GM19043 (cell line): Measurements from ENCODE around the gene NBEAL1.
"Not testable (repeated sequence)": the region's sequence is repeated elsewhere in the genome, so short reads cannot be mapped to it uniquely, and the experiment has no call there.

Experiments used
- ATAC-seq: cut with Tn5 transposase; IDR thresholded peaks from one replicate; pipeline ENCODE4 v1.9.1; 2021; ENCODE audit warnings: low read depth; ENCODE audit not compliant: unreplicated experiment

NBEAL1 gene

DNA sequence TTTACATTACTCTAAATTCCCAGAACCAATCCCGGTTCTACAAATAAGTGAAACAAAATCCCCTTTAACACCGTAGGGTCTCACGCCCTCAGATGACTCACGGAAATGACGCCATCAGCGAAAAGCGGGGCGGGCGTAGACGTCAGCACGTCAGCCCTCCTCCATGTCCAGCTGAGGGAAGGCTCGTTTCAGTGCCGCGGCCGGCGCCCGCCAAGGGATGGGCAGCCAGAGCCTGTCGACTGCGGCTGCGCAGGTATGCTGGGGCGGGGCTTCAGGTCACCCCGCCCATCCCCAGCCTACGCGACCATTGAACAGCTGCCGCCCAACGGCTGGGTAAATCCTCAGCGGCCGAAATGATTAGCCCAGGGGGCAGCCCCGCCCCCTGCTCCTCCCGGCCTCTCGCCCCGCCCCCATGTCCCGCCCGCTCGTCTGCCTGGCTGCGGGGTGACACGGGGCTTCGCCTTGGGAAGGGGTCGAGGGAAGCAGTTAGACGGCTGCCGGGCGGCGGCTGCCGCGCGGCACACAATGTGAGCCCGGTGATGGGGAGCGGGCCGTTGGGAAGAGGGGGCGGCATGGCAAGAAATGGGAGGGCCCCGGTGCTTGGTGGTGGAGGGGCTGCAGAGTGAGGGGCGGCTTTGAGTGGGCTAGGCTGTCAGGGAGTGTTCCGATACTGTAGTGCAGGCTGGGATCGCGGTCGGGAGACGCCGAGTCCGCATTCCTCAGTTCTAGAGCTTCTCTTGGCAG, at the start of gene NBEAL1:
Gene NBEAL1 (plus strand): TSS at position 420 of the 744 bp plus-strand sequence. CDS start 1,510 bp downstream, outside the sequence.
- ATAC-seq = peak; percentile 95

DNA sequence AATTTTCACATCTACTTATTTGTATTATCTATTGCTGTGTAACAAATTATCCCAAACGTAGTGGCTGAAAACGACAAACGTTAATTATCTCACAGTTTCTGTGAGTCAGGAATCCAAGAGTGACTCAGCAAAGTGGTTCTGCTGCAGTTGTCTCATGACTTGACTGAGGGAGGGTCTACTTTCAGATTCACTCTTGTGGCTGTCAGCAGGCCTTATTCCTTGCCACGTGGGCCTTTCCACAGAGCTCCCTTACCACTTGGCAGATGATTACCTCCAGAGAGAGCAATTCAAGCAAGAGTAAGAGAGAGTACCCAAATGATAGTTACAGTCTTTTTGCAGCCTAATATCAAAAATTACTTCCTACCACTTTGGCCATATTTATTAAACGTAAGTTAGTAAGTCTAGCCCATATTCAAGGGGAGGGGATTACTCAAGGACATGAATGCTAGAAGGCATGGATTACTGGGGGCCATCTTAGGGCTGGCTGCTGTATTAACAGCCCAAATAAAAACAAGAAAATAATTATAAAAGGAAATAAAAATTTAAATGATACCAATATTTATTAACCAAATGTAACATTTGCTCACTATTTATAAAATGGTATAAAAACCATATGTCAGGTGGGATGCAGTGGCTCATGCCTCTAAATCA, 48.7 kb upstream of the NBEAL1 start:
- ATAC-seq = peak; percentile 89

DNA sequence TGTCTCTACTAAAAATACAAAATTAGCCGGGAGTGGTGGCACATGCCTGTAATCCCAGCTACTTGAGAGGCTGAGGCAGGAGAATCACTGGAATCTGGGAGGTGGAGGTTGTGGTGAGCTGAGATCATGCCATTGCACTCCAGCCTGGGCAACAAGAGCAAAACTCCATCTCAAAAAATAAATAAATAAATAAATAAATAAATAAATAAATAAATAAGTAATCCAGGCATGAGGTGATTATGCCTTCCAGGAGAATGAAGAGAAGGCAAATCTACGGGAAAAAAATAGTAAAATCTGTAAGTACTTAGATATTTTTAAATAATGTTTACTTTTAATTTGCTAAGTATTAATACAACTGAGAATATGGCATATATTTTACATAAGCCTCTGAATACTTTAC, 45.3 kb upstream of the NBEAL1 start:
- not testable (repeated sequence) for ATAC-seq

DNA sequence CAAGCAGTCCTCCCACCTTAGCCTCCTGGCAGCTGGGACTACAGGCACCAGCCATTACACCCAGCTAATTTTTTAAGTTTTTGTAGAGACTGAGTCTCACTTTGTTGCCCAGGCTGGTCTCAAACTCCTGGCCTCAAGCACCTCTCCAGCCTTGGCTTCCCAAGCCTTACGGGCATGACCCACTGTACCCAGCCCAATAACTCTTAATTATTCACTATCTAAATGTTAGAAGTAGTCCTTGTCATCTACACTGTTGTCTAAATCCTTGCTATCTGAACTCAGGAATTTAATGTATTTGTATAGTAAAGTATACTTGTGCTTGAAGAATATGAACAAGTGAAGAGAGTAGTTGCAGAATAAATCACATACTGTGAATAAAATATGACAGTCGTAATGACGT, 37.9 kb upstream of the NBEAL1 start:
- no peak for ATAC-seq

DNA sequence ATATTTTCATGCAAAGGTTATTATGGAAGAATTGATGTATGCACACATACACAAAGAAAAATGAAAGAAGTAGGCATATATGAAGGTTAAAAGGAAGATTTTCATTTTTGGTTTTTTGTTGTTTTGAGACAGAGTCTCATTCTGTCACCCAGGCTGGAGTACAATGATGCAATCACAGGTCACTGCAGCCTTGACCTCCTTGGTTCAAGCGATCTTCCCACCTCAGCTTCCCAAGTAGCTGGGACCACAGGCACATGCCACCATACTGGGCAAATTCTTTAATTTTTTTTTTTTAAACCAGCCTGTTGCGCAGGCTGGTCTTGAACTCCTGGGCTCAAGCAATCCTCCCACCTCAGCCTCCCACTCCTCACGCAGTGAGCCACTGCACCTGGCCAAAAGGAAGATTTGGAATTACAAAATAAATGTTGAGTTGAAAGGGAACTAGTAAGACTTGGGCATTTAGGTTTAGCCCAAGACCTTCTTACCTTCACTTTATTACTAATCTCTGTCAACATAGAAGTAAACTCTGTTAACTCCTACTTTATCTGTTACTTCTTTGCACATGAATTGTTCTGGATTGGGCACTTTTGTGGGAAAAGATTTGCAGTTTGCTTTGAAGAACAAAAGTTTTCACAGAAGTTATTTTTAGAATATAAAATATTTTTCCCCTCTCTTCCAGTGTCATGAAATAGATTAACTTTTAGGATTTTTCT, 31.7 kb upstream of the NBEAL1 start:
- no peak for ATAC-seq

DNA sequence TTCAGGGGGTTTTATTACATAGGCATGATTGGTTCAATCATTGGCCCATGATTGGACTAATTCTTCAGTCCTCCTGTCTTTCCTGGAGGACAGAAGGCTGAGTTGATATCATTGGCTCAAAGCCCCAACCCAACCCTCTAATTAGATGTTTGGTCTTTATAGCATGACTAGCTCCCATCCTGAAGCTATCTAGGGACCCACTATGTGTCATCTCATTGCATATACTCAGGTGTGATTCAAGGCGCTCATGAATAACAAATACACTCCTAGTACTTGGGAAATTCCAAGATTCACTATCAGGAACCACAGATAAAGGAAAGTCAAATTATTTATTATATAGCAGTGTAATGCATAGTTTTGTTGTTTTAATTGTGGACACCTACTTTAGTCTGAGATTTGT, 24.9 kb upstream of the NBEAL1 start:
- no peak for ATAC-seq

DNA sequence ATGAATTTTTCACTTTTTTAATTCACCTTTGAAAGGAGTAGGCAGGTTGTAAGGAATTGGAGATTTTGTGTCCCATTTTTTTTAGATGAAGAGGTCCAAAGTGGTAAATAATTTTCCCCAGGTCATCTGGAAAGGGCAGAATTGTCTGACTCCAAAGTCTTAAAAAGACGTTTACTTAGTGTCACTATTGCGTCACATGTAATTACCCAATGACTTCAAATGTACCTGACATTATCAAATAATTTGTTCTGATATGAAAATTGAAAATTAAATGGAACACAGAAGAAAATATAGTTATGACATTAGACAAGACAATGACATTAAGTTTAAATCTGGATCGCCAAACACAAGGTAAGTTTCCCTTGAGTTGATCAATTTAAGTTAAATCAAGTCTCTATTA, 24.2 kb upstream of the NBEAL1 start:
- ATAC-seq = no peak

DNA sequence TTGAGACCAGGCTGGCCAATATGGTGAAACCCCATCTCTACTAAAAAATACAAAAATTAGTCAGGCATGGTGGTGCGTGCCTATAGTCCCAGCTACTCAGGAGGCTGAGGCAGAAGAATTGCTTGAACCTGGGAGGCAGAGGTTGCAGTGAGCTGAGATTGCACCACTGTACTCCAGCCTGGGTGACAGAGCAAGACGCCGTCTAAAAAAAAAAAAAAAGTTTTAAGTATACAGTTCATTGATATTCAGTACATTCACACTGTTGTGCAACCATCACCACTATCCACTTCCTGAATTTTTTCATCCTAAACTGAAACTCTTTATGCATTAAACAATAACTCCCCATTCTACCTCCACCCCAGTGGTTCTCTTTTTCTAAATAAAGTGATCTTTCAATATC, 17.6 kb upstream of the NBEAL1 start:
- ATAC-seq = not testable (repeated sequence)

DNA sequence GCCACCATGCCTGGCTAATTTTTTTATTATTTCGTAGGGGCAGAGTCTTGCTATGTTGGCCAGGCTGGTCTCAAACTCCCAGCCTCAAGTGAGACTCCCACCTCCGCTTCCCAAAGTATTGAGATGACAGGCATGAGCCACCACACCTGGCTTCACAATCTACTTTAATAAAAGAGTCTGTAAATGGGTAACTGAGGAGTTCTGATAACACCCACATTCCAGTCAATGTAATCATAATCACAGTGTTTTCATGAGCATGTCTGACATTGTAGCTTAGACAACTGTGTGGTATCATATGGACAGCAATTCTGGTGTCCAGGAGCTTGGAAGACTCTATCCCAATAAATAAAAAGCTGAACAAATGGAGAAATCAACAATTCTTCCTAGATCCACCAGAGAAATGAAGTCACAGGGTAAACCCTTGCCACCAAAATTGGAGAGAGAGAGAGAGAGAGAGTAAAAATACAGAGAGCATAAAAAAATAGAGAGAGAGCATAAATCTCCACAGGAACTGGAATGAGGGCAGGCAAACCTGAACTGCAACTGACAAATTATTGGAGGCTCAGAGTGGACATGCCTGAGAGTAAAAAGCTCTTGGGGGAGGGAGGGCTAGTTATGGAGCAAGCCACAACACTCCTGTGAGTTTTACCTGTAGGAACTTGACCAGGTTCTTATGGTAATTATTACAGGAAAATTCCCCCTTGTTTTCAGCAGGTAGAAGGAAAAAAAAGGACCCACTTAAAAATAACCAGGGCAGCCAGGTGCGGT, 12.4 kb upstream of the NBEAL1 start:
- no peak for ATAC-seq

DNA sequence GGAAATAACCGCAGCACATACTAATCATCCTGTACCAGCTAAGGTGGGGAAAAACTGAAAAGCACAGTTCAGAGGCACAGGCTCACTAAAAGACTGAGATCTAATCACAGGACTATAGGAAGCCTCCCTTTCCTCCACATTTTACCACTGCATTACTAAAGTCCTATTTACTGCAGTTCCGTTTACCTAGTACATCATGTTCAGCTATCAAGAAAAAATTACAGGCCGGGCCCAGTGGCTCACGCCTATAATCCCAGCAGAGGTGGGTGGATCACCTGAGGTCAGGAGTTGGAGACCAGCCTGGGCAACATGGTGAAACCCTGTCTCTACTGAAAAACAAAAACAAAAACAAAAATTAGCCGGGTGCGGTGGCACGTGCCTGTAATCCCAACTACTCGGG, 11.0 kb upstream of the NBEAL1 start:
- ATAC-seq = no peak

DNA sequence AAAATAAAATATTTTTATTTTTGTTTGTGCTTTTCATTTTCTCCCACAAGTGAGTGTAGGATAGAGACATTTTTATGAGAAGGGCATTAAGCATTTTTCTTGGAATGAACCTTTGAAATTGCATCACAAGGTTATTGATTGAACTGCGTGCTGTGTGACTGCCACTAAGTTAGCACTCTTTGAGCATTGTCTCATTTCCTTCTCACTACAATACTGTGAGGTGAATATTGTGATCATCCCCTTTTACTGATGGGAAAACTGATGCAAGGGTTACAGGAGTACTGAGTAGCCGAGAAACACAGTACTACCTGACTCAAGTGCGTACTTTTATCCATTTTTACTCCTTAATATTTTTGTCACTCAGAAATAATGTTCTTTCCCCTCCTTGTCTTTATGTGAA, 2.0 kb downstream of the NBEAL1 start:
- ATAC-seq = no peak

DNA sequence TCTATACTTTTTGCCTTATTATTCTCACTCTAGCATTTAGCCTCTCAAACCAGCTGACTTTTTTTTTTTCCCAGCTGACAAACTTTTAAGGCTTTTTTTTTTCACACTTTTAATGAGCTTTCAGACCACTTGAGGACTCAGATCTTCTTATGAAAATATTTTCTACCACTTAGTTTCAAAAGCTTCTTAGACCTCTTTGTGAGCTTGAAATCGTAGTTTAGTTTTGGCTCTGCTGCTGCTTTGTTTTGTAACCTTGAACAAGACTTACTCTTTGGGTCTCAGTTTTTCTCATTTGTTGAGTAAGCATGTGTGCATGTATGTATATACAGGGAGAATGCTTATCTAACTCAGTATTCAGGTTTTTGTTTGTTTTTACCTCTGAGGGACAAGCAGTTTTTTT, 3.5 kb downstream of the NBEAL1 start:
- no peak for ATAC-seq

DNA sequence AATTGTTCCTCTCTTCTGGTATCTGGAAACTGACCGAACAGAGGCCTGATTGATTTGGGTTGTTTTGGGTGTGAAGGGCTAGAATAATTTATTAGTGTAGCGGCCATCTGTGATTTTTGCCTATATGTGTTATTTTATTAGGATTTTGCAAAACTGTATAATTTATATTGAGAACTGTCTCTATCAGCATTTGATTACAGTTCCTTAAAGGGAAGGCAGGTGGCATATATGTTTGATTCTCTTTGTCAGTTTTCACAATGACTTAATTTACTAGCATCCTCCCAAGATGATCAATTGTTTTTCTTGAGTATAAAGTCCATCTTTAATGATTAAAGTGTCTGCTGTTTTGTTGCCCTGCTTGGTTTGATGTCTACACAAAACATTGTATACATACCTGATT, 4.5 kb downstream of the NBEAL1 start:
- no peak for ATAC-seq

DNA sequence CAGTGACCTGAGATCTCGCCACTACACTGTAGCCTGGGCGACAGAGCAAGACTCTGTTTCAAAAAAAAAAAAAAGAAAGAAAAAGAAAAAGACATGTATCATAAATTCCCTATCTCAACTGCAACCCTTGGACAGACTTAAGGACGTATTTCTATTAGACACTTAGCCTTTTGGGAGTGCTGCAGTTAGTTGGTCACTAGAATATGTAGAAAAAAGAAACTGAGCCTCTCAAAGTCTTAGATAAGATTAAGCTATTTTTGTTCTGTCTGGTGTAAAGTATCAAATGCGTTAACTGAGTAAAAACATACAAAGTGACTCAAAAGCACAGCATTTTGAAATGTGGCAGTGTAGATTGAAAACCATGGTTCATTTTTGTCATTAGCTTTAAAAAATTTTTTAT, 7.3 kb downstream of the NBEAL1 start:
- ATAC-seq = no peak

DNA sequence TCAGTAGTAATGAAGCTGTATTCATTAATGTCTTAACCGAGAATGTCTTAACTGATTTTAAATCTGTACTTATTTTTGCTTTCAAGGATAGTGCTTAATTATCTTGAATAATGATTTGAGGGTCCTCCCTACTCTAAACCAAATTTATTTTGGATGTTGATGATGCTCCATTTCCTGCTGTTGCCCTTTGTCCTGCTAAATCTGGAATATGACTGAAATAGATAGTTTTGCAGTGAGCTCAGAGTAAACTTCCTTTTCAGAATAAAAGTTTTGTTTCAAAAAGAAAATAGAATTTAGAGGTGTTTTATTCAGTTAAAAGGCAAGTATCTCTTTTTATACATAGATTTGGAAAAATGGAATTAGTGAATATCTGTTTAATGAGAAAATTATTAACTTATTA, 8.1 kb downstream of the NBEAL1 start:
- no peak for ATAC-seq

DNA sequence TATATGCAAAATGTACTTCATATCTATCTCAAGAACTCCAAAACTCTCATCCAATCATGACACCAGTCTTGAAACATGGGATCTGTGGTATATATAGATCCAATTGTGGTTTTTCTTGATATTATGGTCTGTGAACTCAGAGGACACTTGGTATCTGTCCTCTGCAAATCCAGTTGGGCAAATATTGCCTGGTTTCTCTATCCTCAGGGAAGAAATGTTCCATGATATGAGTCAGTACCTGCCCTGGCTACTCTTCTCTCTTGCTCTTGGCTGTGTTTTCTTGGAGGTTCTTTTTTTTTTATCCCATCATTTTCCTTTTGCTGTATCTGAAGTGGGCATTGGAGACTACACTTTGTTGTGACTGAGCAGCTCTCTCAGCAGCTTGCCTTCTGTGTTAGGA, 10.9 kb downstream of the NBEAL1 start:
- ATAC-seq = no peak

DNA sequence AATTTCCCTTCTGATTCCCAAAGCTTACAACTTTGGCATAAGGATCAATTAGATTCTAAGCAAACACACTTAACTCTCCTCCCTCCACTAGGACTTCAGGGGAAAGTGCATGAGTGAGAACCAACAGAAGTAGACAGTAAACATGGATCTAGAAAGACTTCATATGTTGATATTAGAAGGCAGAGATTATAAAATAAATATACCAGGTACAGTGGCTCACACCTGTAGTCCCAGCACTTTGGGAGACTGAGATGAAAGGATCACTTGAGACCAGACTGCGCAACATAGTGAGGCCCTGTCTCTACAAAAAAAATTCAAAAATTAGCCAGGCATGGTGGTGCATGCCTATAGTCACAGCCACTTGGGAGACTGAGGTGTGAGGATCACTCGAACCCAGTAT, 15.9 kb downstream of the NBEAL1 start:
- ATAC-seq = no peak

DNA sequence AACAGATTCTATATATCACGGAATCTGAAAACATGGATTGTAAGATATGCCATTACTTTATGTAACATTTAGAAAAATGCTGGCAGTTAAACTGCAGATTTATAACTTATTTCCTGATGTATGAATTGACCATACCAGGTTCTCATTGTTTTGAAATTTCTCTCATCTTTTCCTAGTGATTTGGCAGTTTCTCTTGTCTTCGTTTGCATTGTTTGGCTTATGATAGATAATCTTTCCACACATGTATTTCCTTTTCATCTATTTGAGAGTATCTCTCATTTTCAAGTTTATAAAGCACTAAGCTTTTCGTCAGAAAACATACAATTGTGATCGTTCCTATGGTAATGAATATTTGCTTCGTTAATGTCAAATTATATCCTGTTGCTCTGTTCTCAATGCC, 16.3 kb downstream of the NBEAL1 start:
- ATAC-seq = no peak

DNA sequence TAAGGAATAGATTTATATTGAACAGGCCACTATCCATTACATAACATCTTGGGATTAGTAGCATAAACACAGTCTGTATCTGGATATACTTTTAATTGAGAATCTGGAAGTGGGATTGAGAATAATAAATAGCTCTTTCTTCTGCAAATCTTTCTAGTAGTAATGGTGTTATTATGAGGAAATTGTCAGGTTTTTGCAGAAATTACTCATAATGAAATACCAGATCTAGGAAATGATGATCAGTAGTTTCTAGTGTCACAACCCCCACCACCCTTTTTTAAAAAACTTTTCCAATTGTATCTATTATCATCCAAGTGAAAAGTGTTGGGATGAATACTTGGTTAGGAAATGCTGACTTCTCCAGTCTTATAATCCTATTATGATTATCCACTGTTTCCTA, 18.7 kb downstream of the NBEAL1 start:
- ATAC-seq = no peak

DNA sequence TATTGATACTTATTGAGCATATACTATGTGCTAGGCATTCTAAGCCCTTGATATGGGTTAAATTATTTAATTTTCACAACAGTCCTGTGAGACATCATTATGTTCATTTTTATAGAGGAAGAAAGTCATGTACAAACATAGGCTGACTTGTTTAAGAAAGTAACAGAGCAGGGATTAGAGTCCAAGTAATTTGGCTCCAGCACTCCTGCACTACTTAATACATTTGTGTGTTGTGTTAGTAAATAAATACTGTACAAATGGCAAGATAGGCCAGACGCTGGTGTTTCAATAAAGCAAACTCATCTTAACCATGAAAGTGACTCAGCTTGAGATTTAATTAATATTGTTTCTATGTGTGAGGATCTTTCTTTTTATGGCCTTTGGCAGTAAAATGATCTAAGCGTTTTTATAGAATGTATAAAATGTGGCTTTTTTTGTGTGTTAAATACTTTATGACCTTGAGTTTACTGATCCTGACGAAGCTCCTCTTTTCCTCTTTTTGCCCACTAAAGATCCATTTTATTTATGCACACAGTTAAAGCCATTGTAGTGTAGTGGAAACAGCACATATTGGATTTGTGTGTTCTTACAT, 21.3 kb downstream of the NBEAL1 start:
- no peak for ATAC-seq

DNA sequence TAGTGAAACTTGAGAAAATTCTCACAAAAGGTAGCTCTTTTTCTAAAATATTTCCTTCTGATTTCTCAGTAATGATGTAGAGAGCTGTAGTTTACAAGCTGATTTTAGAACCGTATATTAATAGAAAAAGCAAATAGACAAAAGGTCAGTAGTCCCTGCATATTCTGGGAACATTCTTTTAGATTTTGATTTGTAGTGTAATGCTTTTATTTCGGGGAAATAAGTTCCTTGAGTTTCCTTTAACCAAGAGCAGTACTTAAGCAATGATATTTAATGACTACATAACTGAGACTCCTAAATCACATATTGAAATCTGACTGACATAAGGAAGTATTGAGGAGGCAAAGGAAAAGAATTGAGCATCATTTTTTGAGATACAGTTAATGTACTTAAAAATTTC, 22.4 kb downstream of the NBEAL1 start:
- no peak for ATAC-seq
